ENCODE measurements around the gene PCID2.

DNA sequence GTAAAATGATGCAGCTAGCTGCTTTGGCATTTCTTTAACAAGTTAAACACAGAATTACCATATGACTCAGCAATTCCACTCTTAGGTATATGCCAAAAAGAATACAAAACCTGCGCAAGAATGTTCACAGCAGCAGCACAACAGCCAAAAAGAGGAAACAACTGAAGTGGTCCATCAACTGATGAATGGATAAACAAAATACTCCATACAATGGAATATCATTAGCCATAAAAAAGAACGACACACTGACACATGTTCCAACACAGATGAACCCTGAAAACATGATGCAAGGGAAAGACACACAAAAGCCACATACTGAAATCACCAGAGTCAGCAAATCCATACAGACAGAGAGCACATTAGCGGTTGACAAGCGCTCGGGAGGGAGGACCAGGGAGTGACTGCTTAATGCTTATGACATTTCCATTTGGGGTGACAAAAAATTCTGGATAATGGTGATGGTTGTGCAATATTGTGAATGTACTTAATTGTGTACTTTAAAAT lies 3.0 kb downstream of the PCID2 start:
- TF ChIP-seq MXI1 (conservative IDR thresholded peaks at IDR 0.05; ENCODE audit: poor library complexity, severe bottlenecking) (no peak), EP300 (conservative IDR thresholded peaks at IDR 0.05; ENCODE audit: poor library complexity, severe bottlenecking) (no peak), SMC3 (conservative IDR thresholded peaks at IDR 0.05; ENCODE audit: poor library complexity) (no peak), RAD21 (conservative IDR thresholded peaks at IDR 0.05) (no peak), TAF1 (IDR thresholded peaks at IDR 0.05; ENCODE audit: low read depth) (no peak)
- TF ChIP-seq, protein P1, sequence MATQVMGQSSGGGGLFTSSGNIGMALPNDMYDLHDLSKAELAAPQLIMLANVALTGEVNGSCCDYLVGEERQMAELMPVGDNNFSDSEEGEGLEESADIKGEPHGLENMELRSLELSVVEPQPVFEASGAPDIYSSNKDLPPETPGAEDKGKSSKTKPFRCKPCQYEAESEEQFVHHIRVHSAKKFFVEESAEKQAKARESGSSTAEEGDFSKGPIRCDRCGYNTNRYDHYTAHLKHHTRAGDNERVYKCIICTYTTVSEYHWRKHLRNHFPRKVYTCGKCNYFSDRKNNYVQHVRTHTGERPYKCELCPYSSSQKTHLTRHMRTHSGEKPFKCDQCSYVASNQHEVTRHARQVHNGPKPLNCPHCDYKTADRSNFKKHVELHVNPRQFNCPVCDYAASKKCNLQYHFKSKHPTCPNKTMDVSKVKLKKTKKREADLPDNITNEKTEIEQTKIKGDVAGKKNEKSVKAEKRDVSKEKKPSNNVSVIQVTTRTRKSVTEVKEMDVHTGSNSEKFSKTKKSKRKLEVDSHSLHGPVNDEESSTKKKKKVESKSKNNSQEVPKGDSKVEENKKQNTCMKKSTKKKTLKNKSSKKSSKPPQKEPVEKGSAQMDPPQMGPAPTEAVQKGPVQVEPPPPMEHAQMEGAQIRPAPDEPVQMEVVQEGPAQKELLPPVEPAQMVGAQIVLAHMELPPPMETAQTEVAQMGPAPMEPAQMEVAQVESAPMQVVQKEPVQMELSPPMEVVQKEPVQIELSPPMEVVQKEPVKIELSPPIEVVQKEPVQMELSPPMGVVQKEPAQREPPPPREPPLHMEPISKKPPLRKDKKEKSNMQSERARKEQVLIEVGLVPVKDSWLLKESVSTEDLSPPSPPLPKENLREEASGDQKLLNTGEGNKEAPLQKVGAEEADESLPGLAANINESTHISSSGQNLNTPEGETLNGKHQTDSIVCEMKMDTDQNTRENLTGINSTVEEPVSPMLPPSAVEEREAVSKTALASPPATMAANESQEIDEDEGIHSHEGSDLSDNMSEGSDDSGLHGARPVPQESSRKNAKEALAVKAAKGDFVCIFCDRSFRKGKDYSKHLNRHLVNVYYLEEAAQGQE (IDR thresholded peaks at IDR 0.05; ENCODE audit: borderline replicate concordance): no peak
- TF ChIP-seq, protein P2, sequence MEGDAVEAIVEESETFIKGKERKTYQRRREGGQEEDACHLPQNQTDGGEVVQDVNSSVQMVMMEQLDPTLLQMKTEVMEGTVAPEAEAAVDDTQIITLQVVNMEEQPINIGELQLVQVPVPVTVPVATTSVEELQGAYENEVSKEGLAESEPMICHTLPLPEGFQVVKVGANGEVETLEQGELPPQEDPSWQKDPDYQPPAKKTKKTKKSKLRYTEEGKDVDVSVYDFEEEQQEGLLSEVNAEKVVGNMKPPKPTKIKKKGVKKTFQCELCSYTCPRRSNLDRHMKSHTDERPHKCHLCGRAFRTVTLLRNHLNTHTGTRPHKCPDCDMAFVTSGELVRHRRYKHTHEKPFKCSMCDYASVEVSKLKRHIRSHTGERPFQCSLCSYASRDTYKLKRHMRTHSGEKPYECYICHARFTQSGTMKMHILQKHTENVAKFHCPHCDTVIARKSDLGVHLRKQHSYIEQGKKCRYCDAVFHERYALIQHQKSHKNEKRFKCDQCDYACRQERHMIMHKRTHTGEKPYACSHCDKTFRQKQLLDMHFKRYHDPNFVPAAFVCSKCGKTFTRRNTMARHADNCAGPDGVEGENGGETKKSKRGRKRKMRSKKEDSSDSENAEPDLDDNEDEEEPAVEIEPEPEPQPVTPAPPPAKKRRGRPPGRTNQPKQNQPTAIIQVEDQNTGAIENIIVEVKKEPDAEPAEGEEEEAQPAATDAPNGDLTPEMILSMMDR (IDR thresholded peaks at IDR 0.05; ENCODE audit: poor library complexity, severe bottlenecking): no peak
